ENCODE measurements around the gene SHISA7. TPM values are rescaled to one million over a fixed set of nuclear protein-coding genes. Genes with fewer than 3 reads are reported as not detected.

The SHISA7 gene
- total RNA-seq: not detected

DNA sequence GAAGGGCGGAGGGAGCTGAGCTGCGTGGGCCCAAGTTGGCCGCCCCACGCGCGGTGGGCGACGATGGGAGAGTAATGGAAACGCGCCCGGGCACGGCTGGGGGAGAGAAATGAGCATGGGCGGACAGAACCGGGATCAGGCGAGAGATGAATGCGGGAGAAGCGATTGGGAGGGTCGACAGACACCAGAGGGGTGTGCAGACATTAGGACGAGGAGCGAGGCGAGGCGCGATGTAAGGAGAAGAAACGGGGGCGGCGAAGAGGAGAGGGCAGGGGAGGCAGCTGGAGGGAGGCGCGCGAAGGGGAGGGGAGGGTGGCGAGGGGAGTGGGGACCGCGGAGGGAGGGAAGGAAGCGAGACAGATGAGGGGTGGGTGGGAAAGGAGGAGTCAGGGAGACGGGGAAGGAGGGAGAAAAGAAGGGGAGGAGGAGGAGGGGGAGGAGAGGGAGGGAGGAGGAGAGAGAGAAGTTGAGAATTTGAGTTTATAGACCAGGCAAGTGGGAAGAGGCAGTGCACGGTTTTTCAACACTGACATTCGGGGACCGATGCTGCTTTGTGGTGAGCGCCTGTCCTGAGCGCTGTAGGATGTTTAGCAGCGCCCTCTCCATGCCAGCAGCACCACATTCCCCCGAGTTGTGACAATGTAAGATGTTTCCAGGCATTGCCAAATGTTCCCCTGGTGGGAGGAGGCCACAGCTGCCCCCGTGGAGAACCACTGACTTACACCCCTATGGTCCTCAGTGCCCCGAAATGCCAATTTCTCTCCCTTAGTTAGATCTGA, at the start of gene SHISA7:
Gene SHISA7 (minus strand): TSS at position 256 of the 779 bp plus-strand sequence. CDS start 437 bp downstream, outside the sequence.
- no peaks in the 10 kb centered on the region for H3K9me3 Mint-ChIP-seq (ENCODE audit: low read depth)
- intact Hi-C loops (cut with DNase I, micrococcal nuclease): loop anchor here in 1 of 2 experiments (5.0 kb wide), 1 partner anchor 91 kb away; the partner anchor contains the start of gene COX6B2
- H3K4me3 Mint-ChIP-seq: no peak within 1 kb of the TSS
- no peak for ATAC-seq
- peaks cover 16% of the 10 kb centered on the region for H3K4me1 Mint-ChIP-seq
- peaks cover 58% of the 10 kb centered on the region for H3K27me3 Mint-ChIP-seq
- H3K27ac Mint-ChIP-seq: no peak within 1 kb of the TSS
- CTCF ChIA-PET: no interaction called here
- no peaks in the 10 kb centered on the region for H3K36me3 Mint-ChIP-seq (ENCODE audit: low read depth)
- no peak for DNase-seq
- POLR2A ChIA-PET: no interaction called here

DNA sequence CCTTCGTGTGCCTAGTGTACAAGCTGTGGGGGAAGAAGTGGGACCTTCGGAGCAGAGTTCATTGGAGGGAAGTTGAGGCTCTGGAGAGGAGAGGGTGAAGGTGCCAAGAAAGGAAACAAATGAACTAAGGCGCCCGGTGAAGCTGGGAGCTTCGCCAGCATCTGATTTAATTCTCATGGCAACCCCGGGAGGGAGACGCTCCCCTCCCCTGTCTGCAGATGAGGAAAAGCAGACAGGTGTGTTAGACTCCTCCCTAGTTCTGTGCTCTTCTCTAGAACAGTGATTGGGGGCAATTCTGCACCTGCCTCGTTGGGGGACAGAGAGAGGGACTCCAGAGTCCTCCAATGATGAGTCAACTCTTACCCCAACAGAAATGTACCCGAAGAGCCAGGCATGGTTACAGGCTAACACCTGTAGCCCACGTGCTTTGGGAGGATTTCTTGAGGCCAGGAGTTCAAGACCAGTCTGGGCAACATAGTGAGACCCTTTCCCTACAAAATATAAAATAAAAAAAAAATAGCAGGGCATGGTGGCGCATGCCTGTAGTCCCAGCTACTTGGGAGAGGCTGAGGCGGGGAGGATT, 49.4 kb upstream of the SHISA7 start:
- Mint-ChIP-seq H3K36me3 (ENCODE audit: low read depth) (no peaks in the 10 kb centered on the region), H3K4me3 (no peak overlapping the region), H3K4me1 (peaks cover 4% of the 10 kb centered on the region), H3K27ac (no peak overlapping the region), H3K9me3 (ENCODE audit: low read depth) (no peaks in the 10 kb centered on the region), H3K27me3 (peaks cover 2% of the 10 kb centered on the region)
- ATAC-seq (no peak), DNase-seq (no peak)
- ChIA-PET POLR2A (no interaction called here), CTCF (interaction anchor here (0.6 to 1.8 kb wide), 3 partner anchors 25 to 162 kb away, joined by 3 to 7 read pairs (median 3); no protein-coding TSS in a partner anchor)
- intact Hi-C loops (cut with DNase I, micrococcal nuclease): no loop called here

DNA sequence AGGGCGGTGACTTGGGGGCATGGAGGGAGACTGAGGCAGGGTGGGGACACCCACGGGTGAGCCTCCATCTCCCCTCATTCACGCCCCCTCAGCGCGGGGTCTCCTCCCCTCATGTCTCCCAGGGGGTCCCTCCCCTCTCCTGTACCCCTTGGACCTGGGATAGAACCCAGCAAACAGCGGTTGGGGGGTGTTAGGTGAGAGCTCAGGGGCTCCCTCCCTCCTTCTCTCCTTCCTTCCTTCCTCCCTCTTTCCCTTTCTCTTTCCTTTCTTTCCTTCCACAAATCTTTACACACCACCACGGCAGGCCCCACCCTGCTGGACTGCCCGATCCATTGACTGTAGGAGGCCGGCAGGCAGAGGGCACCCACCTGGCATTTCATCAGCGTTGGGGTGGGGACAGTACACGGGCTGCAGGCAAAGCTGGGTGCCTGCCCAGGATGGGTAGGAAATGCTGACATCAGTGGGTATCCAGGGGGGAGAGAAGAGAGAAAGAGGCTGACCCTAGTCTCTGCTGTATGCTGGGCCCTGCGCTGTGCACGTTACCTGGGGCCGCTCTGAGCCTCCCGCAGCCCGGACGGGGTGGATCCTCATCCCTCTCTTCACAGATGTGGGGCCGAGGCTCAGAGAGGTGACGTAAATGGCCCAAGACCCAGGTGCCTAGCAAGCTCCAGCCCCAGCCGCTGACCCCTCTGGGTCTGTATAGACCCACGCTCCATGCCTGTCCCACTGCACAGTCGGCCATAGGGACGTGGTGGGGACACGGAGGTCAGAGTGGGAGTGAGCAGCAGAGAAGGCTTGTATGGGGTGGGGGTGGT, 48.7 kb upstream of the SHISA7 start:
- ATAC-seq: no peak
- H3K4me3 Mint-ChIP-seq: no peak overlapping the region
- no peaks in the 10 kb centered on the region for H3K36me3 Mint-ChIP-seq (ENCODE audit: low read depth)
- peaks cover 2% of the 10 kb centered on the region for H3K27me3 Mint-ChIP-seq
- no peak for DNase-seq
- intact Hi-C loops (cut with DNase I, micrococcal nuclease): no loop called here
- H3K4me1 Mint-ChIP-seq: peaks cover 11% of the 10 kb centered on the region
- no peaks in the 10 kb centered on the region for H3K9me3 Mint-ChIP-seq (ENCODE audit: low read depth)
- H3K27ac Mint-ChIP-seq: no peak overlapping the region
- CTCF ChIA-PET: interaction anchor here (0.6 to 1.8 kb wide), 3 partner anchors 24 to 817 kb away, joined by 3 to 7 read pairs (median 3); no protein-coding TSS in a partner anchor
- POLR2A ChIA-PET: no interaction called here

GRCh38 chr19:55490478-55491432, 47.7 kb upstream of the SHISA7 start:
- ChIA-PET POLR2A (no interaction called here), CTCF (interaction anchor here (0.7 to 1.8 kb wide), 3 partner anchors 13 to 816 kb away, joined by 3 to 7 read pairs (median 4); no protein-coding TSS in a partner anchor)

GRCh38 chr19:55489711-55490477, 46.8 kb upstream of the SHISA7 start:
- Mint-ChIP-seq H3K4me3 (no peak overlapping the region), H3K27ac (no peak overlapping the region), H3K27me3 (peaks cover 2% of the 10 kb centered on the region), H3K36me3 (ENCODE audit: low read depth) (no peaks in the 10 kb centered on the region), H3K4me1 (peaks cover 14% of the 10 kb centered on the region), H3K9me3 (ENCODE audit: low read depth) (no peaks in the 10 kb centered on the region)
- ATAC-seq: no peak
- ChIA-PET CTCF (interaction anchor here (1.6 kb wide), 1 partner anchor 14 kb away, joined by 4 read pairs; no protein-coding TSS in a partner anchor), POLR2A (no interaction called here)
- DNase-seq: no peak
- intact Hi-C loops (cut with DNase I, micrococcal nuclease): no loop called here

More at GRCh38 chr19:55490478-55491432, 47.7 kb upstream of the SHISA7 start:
- H3K4me3 Mint-ChIP-seq: no peak overlapping the region
- no peak for ATAC-seq
- intact Hi-C loops (cut with DNase I, micrococcal nuclease): no loop called here
- H3K36me3 Mint-ChIP-seq (ENCODE audit: low read depth): no peaks in the 10 kb centered on the region
- H3K4me1 Mint-ChIP-seq: peaks cover 14% of the 10 kb centered on the region
- peaks cover 2% of the 10 kb centered on the region for H3K27me3 Mint-ChIP-seq
- H3K9me3 Mint-ChIP-seq (ENCODE audit: low read depth): no peaks in the 10 kb centered on the region
- DNase-seq: no peak
- no peak overlapping the region for H3K27ac Mint-ChIP-seq

DNA sequence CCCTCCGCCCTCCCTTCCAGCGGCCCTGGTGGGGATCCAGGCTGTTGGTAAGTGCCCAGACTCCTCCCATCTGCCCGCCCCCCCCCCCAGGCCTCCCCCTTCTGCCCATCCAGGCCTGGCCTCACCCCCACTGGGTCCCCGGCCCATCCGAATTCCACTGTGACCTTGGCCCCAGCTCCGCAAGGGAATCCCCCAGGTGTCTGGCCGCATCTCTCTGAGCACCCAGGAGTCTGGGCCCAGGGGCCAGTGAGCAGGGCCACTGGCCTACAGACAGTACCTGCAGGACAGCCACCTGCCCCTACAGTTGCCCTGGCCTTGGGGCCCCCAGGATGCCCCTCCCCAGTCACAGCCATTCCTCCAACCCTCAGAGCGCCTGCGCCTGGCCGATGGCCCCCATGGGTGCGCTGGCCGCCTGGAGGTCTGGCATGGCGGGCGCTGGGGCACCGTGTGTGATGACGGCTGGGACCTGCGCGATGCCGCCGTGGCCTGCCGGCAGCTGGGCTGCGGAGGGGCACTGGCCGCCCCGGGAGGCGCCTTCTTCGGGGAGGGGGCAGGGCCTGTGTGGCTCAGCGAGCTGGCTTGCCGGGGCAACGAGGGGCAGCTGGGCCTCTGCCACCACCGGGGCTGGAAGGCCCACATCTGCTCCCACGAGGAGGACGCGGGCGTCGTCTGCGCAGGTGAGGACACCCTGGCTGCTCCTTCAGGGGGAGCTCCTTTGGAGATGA, 46.0 kb upstream of the SHISA7 start:
- peaks cover 18% of the 10 kb centered on the region for H3K4me1 Mint-ChIP-seq
- no peak for ATAC-seq
- H3K4me3 Mint-ChIP-seq: no peak overlapping the region
- DNase-seq: no peak
- intact Hi-C loops (cut with DNase I, micrococcal nuclease): no loop called here
- H3K27me3 Mint-ChIP-seq: peaks cover 2% of the 10 kb centered on the region
- H3K36me3 Mint-ChIP-seq (ENCODE audit: low read depth): no peaks in the 10 kb centered on the region
- H3K27ac Mint-ChIP-seq: no peak overlapping the region
- POLR2A ChIA-PET: no interaction called here
- no peaks in the 10 kb centered on the region for H3K9me3 Mint-ChIP-seq (ENCODE audit: low read depth)
- CTCF ChIA-PET: interaction anchor here (1.6 kb wide), 1 partner anchor 15 kb away, joined by 4 read pairs; no protein-coding TSS in a partner anchor

- intact Hi-C loops (cut with DNase I, micrococcal nuclease): no loop called here
- ChIA-PET POLR2A (no interaction called here), CTCF (interaction anchor here (1.1 to 1.2 kb wide), 3 partner anchors 16 to 27 kb away, joined by 3 read pairs; partner anchors contain the start of gene ISOC2)
- no peak for DNase-seq
- peaks cover 18% of the 10 kb centered on the region for H3K4me1 Mint-ChIP-seq
- peak within 1 kb of the TSS; percentile 21 for H3K4me3 Mint-ChIP-seq
- no peaks in the 10 kb centered on the region for H3K9me3 Mint-ChIP-seq (ENCODE audit: low read depth)
- peak within 1 kb of the TSS; percentile 76 for H3K27ac Mint-ChIP-seq
- H3K36me3 Mint-ChIP-seq (ENCODE audit: low read depth): no peaks in the 10 kb centered on the region
- no peak for ATAC-seq
- H3K27me3 Mint-ChIP-seq: peaks cover 2% of the 10 kb centered on the region
Observed at GRCh38 chr19:55487924-55488687, 45.0 kb upstream of the SHISA7 start, which contains the start of gene SSC5D. Gene SSC5D, plus strand, starts transcription at chr19:55488436. Its CDS starts 154 bp downstream, at chr19:55488590.

GRCh38 chr19:55486971-55487923, 44.1 kb upstream of the SHISA7 start:
- intact Hi-C loops (cut with DNase I, micrococcal nuclease): no loop called here
- H3K4me1 Mint-ChIP-seq: peaks cover 18% of the 10 kb centered on the region
- ChIA-PET CTCF (interaction anchor here (0.6 to 1.2 kb wide), 5 partner anchors 16 to 315 kb away, joined by 3 read pairs; partner anchors contain the start of gene ISOC2), POLR2A (no interaction called here)
- H3K36me3 Mint-ChIP-seq (ENCODE audit: low read depth): no peaks in the 10 kb centered on the region
- H3K27ac Mint-ChIP-seq: peak overlapping the region; percentile 76
- peak overlapping the region; percentile 21 for H3K4me3 Mint-ChIP-seq
- ATAC-seq: peak; percentile 63
- DNase-seq: peak; percentile 86
- no peaks in the 10 kb centered on the region for H3K9me3 Mint-ChIP-seq (ENCODE audit: low read depth)
- H3K27me3 Mint-ChIP-seq: no peaks in the 10 kb centered on the region
